ENCODE data around the gene FOXN1. TPM values are rescaled to one million over a fixed set of nuclear protein-coding genes. Genes with fewer than 3 reads are reported as not detected.

The FOXN1 gene
- total and polyA plus RNA-seq, 2 of the 4 experiments (the other 2 are of a cell fraction) = not detected

- Histone ChIP-seq H4K20me1 (ENCODE audit: insufficient read depth, low read length) (peaks cover 13% of the 10 kb centered on the region), H2AK5ac (ENCODE audit: low read depth, low read length) (peak overlapping the region; percentile 24; the same call in 1 of the 2 replicates), H3K14ac (replicated peaks; ENCODE audit: low read depth, low read length) (no peak overlapping the region), H4K5ac (ENCODE audit: low read depth, low read length) (no peak overlapping the region), H3K27ac (ENCODE audit: insufficient read depth, low read length) (no peak overlapping the region), H3K23ac (ENCODE audit: low read depth, low read length) (no peak overlapping the region), H3K4me3 (ENCODE audit: insufficient read depth, low read depth, low read length) (no peak overlapping the region), H3K4ac (ENCODE audit: low read depth, low read length) (no peak overlapping the region), H2AK9ac (replicated peaks; ENCODE audit: low read depth, low read length, poor library complexity) (peak overlapping the region; percentile 5), H3K9me3 (ENCODE audit: control insufficient read depth, insufficient read depth, low read length) (no peaks in the 10 kb centered on the region), H3K9me1 (ENCODE audit: insufficient read depth, low read length) (peaks cover 8% of the 10 kb centered on the region; the same call in 1 of the 2 replicates), H3K56ac (ENCODE audit: extremely low read depth, insufficient read depth, low read length) (no peak overlapping the region), H4K91ac (ENCODE audit: insufficient read depth, low read depth, low read length) (no peak overlapping the region), H3K27me3 (ENCODE audit: control insufficient read depth, insufficient read depth, low read length) (no peaks in the 10 kb centered on the region), H3K4me1 (ENCODE audit: control insufficient read depth, insufficient read depth, low read length) (peaks cover 6% of the 10 kb centered on the region), H2BK15ac (ENCODE audit: low read depth, low read length) (no peak overlapping the region), H3K18ac (ENCODE audit: low read depth, low read length) (no peak overlapping the region), H3K36me3 (ENCODE audit: control insufficient read depth, insufficient read depth, low read length) (peaks cover 9% of the 10 kb centered on the region), H2AFZ (replicated peaks; ENCODE audit: low read length, poor library complexity) (peak overlapping the region; percentile 34), H2BK20ac (ENCODE audit: low read depth, low read length) (no peak overlapping the region), H2BK120ac (ENCODE audit: low read depth, low read length) (no peak overlapping the region), H3K4me2 (ENCODE audit: low read depth, low read length) (no peak overlapping the region), H4K8ac (ENCODE audit: low read depth in 2 of 2, low read length in 2 of 2) (no peak overlapping the region), H3K9ac (ENCODE audit: low read depth, low read length) (no peak overlapping the region), H2BK5ac (ENCODE audit: low read depth, low read length, poor library complexity, severe bottlenecking) (no peak overlapping the region), H3K79me1 (ENCODE audit: low read depth in 1 of 2, low read length in 2 of 2) (peaks cover 14 to 27% of the 10 kb centered on the region in 2 experiments)
- no CpG with 5 or more reads among the region's 6 CpGs for WGBS, 2 experiments (ENCODE audit: extremely low coverage in 2 of 2, insufficient read length in 1 of 2)
- DNase-seq = no peak
- ChIA-PET CTCF (interaction anchor here (0.7 to 1.2 kb wide), 3 partner anchors 9 to 63 kb away, joined by 3 read pairs; no protein-coding TSS in a partner anchor), POLR2A (ENCODE audit: unreplicated experiment) (no interaction called here)
- intact Hi-C loops (cut with micrococcal nuclease) (loop anchor here (10.0 kb wide), 1 partner anchor 144 kb away; the partner anchor contains the start of gene SLC46A1), dilution Hi-C loops (cut with HindIII; ENCODE audit: low sequenced_read_pairs, unreplicated experiment) (no loop called here), in situ Hi-C loops (cut with MboI; ENCODE audit: low sequenced_read_pairs) (no loop called here)
- BruUV-seq (replicated peaks) = no TSS peak
- ATAC-seq (ENCODE audit: low read depth) = no peak
- TF ChIP-seq POLR2A (IDR thresholded peaks at IDR 0.05; ENCODE audit: low read depth, low read length) = no peak
- TF ChIP-seq FOS (IDR thresholded peaks at IDR 0.05; ENCODE audit: low read depth, low read length) = no peak
- TF ChIP-seq NFE2L2 (IDR thresholded peaks at IDR 0.05; ENCODE audit: low read depth, low read length) = no peak
- no peak for TF ChIP-seq RCOR1 (IDR thresholded peaks at IDR 0.05; ENCODE audit: insufficient replicate concordance, low read length)
- no peak for TF ChIP-seq MAZ (IDR thresholded peaks at IDR 0.05; ENCODE audit: borderline replicate concordance, low read depth, low read length)
- TF ChIP-seq SMC3 (IDR thresholded peaks at IDR 0.05; ENCODE audit: low read depth, low read length) = no peak
- no peak for TF ChIP-seq CHD1 (IDR thresholded peaks at IDR 0.05; ENCODE audit: low read depth, low read length)
- no peak for TF ChIP-seq MAFK (IDR thresholded peaks at IDR 0.05; ENCODE audit: low read depth, low read length)
- TF ChIP-seq USF2 (IDR thresholded peaks at IDR 0.05; ENCODE audit: low read depth, low read length) = no peak
- TF ChIP-seq ELK1 (IDR thresholded peaks at IDR 0.05; ENCODE audit: borderline replicate concordance, low read depth, low read length) = no peak
- TF ChIP-seq RFX5 (IDR thresholded peaks at IDR 0.05; ENCODE audit: low read depth, low read length) = no peak
- TF ChIP-seq BHLHE40 (IDR thresholded peaks at IDR 0.05; ENCODE audit: low read depth, low read length) = no peak
- TF ChIP-seq MXI1 (IDR thresholded peaks at IDR 0.05; ENCODE audit: borderline replicate concordance, low read depth, low read length) = no peak
- TF ChIP-seq CTCF (conservative IDR thresholded peaks at IDR 0.05; ENCODE audit: low read depth, low read length) = no peak
- no peak for TF ChIP-seq CEBPB (IDR thresholded peaks at IDR 0.05; ENCODE audit: low read depth, low read length)
Measured at GRCh38 chr17:28548417-28549130, 42.4 kb downstream of the FOXN1 start.
